Stimulated activated CD8-positive, alpha-beta memory T cell treated with anti-CD3 and anti-CD28 coated beads, Interleukin-15, amount 100 ng/mL, for 24 hours (primary cell): ENCODE results near the gene LIN37.
"Not testable (repeated sequence)": the region's sequence is repeated elsewhere in the genome, so short reads cannot be mapped to it uniquely, and the experiment has no call there.

Source experiments
- DNase-seq: peaks from one replicate; pipeline ENCODE4 v3.0.0-alpha.2; 2020; ENCODE audit warnings: low read depth

The LIN37 gene

DNA sequence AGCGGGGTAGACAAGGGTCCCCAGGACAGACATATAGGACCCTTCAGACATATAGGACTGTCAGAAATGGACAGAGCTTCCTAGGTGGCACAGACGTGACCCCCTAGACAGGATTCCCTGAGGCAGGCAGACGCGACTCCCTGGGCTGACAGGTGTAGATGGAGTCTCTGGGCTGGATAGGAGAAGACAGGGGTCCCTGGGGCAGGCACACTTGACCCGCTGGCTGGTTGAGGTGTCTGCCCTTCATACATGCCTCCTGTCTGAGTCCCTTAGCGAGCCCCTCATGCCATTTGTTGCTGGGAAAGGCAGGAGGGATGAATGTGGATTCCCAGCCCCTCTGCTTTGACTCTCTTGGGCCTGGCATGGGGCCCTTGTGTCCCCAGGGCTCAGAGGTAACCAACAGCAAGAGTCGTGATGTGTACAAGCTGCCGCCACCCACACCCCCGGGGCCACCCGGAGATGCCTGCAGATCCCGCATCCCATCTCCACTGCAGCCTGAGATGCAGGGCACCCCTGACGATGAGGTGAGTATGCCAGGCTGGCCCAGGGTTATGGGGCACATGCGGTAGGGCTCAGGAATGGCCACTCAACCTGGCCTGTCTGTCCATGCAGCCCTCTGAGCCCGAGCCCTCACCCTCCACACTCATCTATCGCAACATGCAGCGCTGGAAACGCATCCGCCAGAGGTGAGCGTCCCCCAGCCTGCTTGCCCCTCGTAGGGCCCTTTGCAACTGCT, 5.4 kb downstream of the LIN37 start:
- DNase-seq: no peak

DNA sequence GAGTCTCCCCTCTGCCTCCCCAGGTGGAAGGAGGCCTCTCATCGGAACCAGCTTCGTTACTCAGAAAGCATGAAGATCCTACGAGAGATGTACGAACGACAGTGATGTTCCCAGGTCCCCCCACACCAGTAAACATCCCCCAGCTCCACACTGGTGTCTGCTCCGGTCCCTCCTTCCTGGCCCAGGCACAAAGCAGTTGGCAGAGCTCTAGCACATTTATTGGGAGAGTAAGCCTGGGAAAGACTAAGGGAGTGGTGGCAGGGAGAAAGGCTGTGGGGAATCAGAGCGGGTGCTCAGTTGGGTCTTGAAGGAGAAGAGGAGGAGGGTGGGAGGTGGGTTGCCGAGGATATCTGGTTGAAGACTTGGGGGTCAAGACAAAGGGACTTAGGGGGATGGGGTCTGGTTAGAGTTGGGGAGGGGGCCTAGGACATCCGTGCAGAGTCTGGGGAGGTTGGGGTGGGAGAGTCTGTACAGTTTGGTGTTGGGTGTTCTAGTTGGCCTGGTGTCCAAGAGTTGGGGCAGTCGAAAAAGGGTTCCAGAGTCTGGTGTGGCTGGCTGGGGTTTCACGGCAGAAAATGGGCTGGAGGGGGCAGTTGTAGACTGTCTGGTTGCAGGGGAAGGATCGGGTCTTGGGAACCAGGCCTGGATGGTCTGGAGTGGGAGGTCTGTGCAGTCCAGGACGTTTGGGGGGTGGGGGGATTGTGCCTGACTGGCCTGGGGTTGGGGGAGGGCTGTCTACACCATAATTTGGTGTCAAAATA, 6.2 kb downstream of the LIN37 start:
- DNase-seq: no peak

DNA sequence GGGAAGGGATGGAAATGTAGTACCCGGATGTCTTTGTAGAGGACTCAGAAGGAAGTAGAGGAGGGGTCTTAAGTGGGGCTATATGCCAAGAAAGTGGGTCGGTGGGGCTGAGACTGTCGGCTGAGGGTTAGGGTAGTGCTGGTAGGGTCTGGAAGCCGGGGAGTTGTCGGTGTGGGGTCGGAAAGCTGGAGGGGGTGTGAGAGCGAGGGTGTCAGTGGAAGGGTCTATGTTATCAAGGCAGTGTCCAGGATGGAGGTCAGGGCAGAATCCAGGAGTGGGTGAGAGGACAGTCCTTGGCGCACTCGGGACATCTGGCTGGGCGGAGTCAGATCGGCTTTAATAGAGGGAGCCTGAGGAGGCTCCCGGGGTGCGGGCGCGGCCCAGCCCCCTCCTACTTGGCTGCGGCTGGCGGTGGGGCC, 6.8 kb downstream of the LIN37 start:
- DNase-seq: no peak

DNA sequence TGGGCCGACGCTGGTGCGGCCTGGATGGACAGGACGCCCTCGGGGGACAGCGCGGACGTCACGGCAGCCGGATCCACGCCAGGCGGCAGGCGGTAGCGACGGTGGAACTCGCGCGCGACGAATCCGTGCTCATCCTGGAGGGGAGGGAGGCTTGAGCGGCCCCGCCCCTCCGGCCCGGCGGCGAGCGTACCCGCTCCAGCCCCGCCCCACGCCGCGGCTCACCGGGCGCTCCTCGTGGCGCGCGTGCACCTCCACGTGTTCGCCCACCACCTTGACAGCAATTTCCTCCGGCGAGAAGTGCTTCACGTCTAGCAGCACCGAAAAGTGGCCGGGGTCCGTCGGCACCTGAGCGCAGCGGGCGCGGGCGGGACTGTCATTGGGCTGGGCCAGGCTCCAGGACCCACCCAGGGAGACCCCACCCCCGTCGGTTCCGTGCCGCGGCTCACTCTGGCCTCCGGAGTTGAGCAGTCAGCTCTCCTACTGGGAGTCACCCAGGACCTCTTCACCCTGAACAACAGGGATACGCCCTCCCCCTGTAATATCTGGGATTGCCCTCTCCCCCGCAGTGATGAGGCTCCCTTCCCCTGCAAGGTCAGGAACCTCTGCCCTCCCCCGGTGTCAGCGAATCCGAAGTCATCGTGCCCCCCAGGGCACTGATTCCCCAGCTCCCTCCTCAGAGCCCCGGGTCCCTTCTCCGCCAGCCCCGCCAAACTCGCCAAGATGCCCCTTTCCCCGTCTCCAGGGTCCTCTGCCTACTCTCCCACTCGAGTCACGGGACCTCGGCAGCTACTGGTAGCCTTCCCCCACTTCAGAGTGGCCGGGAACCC, 7.4 kb downstream of the LIN37 start:
- DNase-seq: no peak

DNA sequence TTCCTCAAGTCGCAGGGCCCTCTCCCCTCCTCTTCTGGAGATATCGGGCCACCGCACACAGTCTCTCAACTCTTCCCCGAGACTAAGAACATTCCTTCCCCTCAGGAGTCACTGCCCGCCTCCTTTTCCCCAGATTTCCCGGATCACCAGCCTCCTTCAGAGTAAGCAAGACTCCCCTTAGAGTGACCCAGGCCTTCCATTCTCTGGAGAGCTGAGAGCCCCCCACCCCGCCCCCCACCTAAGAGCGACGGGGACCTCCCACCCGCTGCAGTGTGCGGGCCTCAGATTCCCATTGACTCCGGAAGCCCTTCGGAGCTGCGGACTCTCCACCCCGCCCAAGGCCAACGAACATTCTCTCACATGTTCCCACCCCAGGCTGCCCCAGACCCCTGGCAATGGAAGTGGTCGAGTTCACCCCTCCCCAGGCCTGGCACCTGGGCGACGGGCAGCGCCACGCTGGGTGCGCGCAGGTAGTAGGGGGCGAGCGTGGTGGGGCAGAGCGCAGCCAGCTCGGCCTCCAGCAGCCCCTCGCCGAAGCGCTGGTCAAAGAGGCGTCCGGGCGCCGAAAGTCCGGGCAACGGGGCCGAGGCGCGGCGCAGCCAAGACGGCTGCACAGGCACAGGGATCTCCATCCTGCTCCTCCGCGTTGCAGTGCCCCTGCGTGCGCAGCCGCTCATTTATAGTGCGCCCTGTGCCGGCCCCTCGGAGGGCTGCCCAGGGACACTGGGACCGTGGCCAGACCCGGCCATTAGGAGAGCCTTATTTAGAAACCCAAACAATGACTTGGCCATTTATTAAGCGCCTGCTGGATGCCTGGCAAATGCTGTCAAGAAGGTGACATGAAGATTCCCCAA, 8.2 kb downstream of the LIN37 start, which contains the start of gene HSPB6:
HSPB6 (minus strand) TSS at position 653 of the 854 bp plus-strand sequence; CDS start at position 632, 21 bp downstream.
- DNase-seq: no peak

DNA sequence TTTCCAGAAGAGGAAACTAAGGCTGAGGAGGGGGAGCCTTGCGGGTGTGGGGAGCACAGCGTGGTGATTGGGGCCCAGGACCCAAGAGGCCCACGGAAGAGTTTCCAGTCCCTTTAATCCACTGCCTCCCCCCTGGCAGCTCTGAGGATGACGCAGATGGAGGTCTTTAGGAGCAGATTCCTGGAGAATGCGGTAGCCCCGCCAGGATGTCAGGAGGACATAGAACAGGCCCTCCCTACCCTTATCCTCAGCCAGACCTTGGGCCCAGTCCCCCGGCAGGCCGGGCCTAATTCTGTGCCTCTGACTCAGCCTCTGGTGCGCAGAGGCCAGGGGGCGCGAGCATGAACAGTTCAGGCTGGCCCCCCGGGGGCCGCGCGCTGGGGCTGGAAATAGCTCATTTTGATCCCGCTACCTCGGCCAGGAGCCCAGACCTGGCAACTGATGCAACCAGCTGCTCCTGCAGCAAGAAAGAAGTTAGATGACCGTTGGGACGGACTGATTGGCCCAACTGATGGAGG, 8.9 kb downstream of the LIN37 start:
- no peak for DNase-seq

DNA sequence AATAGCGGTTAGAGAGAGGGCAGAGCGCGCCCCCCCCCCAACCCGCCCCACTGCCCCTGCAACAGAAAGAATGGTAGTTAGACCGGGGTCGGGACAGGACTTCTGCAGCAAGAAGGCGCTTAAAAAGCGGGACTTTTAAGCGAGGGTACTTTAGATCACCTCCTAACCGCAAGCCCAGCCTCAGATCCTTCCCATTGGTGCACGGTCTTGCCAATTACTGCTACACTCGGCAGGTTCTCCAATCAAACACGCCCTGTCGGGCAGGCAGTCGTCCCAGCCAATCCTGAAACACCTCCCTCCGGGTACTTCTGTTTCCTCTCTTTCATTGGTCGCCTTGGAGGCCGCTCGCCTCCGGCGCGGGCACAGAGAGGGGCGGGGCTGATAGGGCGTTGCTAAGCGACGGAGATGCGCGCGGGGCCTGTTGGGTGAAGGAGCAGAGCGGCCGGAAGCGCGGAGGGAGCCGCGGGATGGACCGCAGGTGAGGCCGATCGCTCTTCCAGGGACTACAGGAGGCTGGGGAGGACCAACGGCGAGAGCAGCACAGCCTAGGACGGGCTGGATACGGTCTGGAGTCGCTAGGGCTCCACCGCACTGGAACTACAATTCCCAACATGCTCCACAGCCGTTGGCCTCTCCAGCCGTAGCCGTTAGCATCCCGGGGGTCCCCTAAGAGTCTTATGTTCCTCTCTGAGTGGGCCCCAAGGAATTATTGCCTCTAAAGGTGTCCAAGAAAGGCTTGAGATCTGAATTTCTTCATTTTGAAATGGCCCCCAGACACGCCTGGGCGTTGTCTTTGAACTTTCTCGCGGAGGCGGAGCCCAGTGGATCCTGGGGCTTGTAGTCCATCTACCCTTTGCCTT, 9.6 kb downstream of the LIN37 start, which contains the start of gene PROSER3:
PROSER3 (plus strand) TSS at position 428 of the 860 bp plus-strand sequence; CDS start at position 468, 40 bp downstream.
- peak; percentile 87 for DNase-seq

DNA sequence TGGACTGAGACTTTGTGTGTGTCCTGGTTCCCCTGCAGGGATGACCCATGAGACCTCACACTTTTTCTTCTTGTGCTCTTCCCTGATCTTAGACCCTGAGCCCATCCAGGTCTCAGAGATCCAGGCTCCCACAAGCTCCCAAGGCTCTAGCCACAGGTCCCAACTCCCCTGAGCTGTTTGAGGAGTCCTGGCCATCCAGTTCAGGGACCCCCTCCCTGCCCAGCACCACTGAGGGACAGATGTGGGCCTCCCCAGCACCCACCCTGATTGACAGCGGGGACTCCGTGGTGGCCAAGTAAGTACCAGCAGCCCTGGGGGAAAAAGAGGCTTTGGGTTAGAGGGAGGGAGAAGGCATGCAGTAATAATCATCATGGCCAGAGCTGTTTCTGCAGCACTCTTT, 11.3 kb downstream of the LIN37 start:
- no peak for DNase-seq

DNA sequence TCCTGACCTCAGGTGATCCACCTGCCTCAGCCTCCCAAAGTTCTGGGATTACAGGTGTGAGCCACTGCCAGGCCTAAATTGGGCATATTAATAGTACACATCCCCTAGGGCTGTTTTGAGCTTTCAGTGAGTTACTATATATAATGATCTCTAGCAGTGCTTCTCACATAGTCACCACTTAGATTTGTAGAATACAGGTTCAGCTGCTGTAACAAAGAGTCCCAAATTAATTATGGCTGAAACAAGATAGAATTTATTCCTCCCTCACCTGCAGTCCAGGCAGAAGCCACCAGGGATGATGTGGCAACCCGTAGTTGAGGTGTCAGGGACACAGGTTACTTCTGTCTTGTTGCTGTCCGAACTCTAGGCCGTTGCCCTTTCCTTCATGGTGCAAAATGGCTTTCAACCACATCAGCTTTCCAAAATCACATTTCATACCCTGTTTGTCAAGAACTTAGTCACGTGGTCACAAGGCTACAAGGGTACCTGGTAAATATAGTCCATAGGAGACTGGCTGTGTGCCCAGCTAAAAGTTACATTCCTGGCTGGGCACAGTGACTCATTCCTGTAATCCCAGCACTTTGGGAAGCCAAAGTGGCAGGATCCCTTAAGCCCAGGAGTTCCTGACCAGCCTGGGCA, 12.5 kb downstream of the LIN37 start:
- DNase-seq: no peak

DNA sequence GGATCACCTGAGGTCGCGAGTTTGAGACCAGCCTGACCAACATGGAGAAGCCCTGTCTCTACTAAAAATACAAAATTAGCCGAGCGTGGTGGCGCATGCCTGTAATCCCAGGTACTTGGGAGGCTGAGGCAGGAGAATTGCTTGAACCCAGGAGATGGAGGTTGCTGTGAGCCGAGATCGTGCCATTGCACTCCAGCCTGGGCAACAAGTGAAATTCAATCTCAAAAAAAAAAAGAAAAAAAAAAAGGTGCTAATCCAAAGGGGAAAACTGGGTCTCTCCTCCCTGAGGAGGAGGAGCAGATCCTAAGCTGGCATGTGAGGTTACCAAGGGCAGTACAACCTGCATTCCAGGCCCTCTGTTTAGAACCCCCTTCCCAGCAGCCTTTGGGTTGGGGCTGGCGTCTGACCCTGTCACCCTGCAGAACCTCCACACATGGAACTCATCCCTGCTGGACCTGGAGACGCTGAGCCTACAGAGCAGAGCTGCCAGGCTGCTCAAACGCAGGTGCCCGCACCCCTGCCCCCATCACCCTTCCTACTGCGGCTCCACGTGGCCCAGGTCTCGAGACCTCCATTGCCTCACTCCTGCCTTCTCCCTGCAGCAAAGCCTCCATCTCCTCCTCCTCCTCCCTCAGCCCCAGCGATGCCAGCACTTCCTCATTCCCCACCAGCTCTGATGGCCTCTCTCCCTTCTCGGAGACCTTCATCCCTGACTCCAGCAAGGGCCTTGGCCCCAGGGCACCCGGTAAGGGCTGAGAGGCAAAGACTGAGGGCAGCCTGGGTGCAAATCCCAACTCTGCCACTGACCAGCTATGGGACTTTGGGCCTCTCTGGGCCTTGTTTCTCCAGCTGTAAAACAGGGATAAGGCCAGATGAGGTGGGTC, 16.3 kb downstream of the LIN37 start:
- DNase-seq: no peak

DNA sequence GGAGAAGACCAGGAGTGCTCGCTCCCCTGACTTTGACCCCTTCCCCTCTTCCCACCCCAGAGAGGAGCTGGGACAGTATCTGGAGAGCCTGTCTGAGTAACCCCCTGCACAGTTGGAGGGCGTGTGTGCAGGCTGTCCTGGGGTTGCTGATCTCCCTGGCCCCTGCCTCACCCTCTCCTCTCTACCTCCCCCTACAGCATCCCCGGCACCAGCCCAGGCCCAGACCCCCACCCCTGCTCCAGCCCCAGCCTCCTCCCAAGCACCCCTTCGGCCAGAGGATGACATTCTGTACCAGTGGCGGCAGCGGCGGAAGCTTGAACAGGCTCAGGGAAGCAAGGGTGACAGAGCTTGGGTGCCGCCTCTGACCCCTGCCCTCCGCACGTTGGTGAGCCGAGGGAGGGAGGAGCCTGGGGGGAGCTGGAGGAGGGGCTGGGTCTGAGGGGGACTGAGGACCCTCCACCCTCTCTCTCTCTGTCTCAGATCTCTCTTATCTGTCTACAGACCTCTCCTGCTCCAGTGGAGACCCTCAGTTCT, 18.3 kb downstream of the LIN37 start:
- DNase-seq: no peak

DNA sequence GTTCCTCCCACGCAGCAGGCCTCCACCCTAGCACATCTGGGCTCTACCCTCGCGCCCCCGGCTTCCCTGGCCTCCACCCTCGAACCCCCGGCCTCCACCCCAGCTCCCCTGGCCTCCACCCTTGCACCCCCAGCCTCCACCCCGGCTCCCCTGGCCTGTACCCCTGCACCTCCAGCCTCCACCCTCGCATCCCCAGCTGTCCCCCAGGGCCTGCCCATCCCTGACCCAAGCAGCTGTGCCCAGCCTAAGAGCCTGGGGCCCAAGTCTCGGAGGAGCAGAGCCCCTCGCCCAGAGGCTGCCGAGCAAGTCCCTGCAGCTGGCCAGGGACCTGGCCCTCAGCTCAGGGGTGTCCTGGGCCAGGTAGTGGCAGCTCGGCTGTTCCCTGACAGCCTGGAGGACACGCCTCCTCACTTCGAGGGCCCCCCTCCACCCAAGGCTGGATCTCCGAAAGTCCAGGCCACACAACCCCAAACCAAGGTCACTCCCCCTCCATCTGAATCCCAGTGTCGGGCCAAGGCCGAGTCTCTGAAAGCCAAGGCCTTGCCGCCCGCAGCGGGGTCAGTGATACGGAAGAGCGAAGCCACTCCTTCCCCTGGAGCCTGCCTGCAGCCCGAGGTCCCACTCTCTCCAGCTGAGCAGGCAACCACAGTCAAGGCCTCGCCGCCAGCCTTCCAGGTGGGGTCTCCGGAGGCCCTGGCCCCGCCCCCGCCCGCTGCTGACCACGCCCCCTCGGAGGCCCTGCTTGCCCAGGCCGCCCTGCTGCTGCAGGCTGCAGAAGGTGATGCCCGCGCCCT, 19.1 kb downstream of the LIN37 start:
- no peak for DNase-seq

DNA sequence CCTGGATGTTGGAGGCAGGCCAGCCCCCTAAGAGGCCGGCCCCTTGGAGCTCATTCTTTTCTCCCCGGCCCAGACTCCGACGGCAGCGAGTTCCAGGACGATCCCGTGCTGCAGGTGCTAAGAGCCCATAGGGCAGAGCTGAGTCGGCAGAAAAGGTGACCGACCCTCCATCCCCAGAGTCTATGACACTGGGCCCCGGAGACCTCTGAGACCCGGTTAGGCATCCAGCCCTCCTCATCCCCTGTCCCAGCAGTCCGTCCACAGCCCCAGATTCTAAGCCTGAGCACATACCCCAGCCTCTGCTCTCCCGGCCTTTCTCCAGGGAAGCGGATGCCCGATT, 19.7 kb downstream of the LIN37 start:
- no peak for DNase-seq

DNA sequence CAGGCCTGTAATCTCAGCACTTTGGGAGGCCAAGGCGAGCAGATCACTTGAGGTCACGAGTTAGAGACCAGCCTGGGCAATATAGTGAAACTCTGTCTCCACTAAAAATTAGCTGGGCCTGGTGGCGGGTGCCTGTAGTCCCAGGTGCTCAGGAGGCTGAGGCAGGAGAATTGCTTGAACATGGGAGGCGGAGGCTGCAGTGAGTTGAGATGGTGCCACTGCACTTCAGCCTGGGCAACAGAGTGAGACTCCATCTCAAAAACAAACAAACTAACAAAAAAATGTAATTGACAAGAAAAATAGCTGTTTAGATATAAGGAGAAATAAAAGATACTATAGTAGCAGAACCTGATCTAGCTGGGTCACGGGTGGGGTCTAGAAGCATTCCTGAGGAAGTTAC, 24.0 kb downstream of the LIN37 start:
- not testable (repeated sequence) for DNase-seq

DNA sequence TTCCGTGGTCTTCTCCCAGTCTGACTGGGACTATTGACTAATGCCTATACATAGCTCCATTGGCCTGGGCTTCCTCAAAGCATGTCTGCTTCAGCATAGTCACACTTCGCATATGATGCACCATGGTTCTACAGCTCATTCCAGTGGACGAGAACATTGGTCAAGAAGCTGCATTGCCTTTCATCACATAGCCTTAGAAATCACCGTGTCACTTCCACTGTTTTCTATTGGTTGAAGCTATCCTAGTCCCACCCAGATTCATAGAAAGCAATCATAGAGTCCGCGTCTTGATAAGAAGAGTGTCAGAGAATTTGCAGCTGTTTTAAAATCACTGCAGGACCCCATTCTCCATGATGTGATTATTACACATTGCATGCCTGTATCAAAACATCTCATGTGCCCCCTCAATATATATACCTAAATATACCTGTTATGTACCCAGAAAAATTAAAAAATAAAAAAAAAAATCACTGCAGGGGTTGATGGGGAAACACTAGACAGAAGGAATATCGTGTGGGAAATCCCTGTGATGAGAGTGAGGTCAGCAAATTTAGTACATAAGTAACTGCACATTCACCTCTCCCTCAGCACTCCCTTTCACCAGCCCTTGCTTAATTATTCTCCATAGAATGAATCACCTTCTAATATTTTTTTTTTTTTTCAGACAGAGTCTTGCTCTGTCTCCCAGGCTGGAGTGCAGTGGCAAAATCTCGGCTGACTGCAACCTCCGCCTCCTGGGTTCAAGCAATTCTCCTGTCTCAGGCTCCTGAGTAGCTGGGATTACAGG, 24.8 kb downstream of the LIN37 start:
- DNase-seq: no peak

DNA sequence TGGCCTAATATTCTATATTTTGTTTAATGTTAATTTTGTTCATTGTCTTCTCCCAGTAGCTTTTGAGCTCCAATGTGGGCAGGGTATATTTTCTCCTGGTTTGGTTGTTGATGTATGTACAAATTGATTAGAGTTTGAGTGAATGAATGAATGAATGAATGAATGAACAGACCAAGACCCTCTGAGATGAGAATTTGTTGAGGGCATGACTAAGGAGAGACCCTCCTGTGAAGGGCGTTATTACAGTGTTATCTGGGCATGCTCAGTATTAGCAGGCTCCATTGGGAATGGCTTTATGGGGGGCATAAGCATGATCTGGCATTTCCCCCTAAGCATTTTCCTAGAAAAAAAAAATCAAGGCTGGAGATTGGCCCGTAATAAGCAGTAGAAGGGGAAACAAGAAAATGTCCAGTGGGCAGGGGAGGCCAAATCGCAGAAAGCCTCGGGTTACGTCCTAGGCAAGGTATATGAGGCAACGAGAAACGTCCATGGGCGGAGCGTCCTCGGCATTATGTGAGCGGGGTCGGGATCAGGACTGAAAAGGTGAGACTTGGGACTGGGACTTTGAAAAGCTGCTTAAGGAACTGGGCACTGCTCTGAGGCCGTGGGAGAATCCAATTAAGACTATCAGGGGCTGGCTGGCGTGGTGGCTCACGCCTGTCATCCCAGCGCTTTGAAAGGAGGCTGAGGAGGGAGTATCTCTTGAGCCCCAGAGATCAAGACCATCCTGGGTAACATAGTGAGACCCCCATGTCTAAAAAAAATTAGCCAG, 26.1 kb downstream of the LIN37 start:
- DNase-seq: no peak

DNA sequence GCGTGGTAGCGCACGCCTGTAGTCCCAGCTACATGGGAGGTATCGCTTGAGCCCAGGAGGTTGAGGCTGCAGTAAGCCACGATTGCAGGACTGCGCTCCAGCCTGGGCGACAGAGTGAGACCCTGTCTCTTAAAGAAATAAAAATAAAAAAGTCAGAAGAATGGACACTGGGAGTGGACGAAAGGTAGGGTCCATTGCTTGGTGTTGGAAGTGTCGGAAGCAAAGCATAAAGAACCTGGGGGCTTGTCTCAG, 26.6 kb downstream of the LIN37 start:
- DNase-seq: no peak
